HepG2 (cell line): Measurements from ENCODE around the gene RPS2. TPM values are rescaled to one million over a fixed set of nuclear protein-coding genes. Genes with fewer than 3 reads are reported as not detected.
A peak's percentile ranks its signal among the peaks of the same experiment; 100 is the strongest.

Experiments used
- ARNT2 ChIP-seq: sonication (generic); formaldehyde crosslinking; IDR thresholded peaks from 2 replicates; pipeline ENCODE4 v1.8.0; 2022; ENCODE audit warnings: mild to moderate bottlenecking, low read depth, missing genetic modification reagents, moderate library complexity
- BCL6 ChIP-seq: IDR thresholded peaks from 2 replicates; pipeline ENCODE4 v1.6.1; 2016; ENCODE audit warnings: missing genetic modification reagents, missing compliant biosample characterization
- HNRNPL ChIP-seq: fragments of 200-400 bp; formaldehyde crosslinking; IDR thresholded peaks from 2 replicates; pipeline ENCODE4 v1.6.1; 2017; ENCODE audit warnings: mild to moderate bottlenecking, low read depth, low read length
- KLF11 ChIP-seq: IDR thresholded peaks from 2 replicates; pipeline ENCODE4 v1.6.1; 2016; ENCODE audit warnings: missing compliant biosample characterization
- KLF12 ChIP-seq: sonication (generic); formaldehyde crosslinking; IDR thresholded peaks from 2 replicates; pipeline ENCODE4 v1.4.0; 2020; ENCODE audit warnings: missing genetic modification reagents, borderline replicate concordance
- MTA3 ChIP-seq: sonication (generic); formaldehyde crosslinking; IDR thresholded peaks from 2 replicates; pipeline ENCODE4 v1.4.0; 2020; ENCODE audit warnings: missing genetic modification reagents
- PBX2 ChIP-seq: IDR thresholded peaks from 2 replicates; pipeline ENCODE4 v1.6.1; 2016; ENCODE audit warnings: control low read depth
- SAP130 ChIP-seq: IDR thresholded peaks from 2 replicates; pipeline ENCODE4 v1.6.1; 2016; ENCODE audit warnings: low read depth
- SETDB1 ChIP-seq: sonication (generic); formaldehyde crosslinking; IDR thresholded peaks from 2 replicates; pipeline ENCODE4 v1.5.1; 2020; ENCODE audit warnings: missing genetic modification reagents, mild to moderate bottlenecking, borderline replicate concordance
- ZBTB40 ChIP-seq, 2 experiments: fragments of 450-650 bp in 1 of 2; sonication (generic) in 1 of 2; formaldehyde crosslinking in 1 of 2; IDR thresholded peaks; 2 replicates each; pipeline versions ENCODE4 v1.6.1 to v1.8.0; 2016 to 2022; ENCODE audit warnings: antibody characterized with exemption in 1 of 2, mild to moderate bottlenecking in 1 of 2, missing genetic modification reagents in 1 of 2
- ZFP82 ChIP-seq: sonication (generic); formaldehyde crosslinking; IDR thresholded peaks from 2 replicates; pipeline ENCODE4 v1.5.1; 2020; ENCODE audit warnings: mild to moderate bottlenecking, missing genetic modification reagents, borderline replicate concordance
- ZNF512 ChIP-seq: sonication (generic); formaldehyde crosslinking; IDR thresholded peaks from 2 replicates; pipeline ENCODE4 v1.4.0; 2020; ENCODE audit warnings: mild to moderate bottlenecking, missing genetic modification reagents
- polyA plus RNA-seq, 8 experiments: library from polyadenylated mRNA; depleted of rRNA in 3 of 8; stranded (reverse) in 7 of 8; unstranded in 1 of 8; fragments of >200 nt; fragmentation: Illumina TruSeq in 4 of 8; extraction: Trizol in 4 of 8; gene quantifications; 2 replicates each; pipeline versions ENCODE4 v1.2.1 to v1.2.3, GENCODE V29; 2011 to 2016; ENCODE audit warnings: low read depth in 4 of 8, missing spikeins in 1 of 8, mixed read lengths in 1 of 8; ENCODE audit not compliant: insufficient read depth in 1 of 8
- total RNA-seq, 5 experiments: library from RNA; depleted of rRNA; stranded (reverse); fragments of >200 nt; fragmentation: Illumina TruSeq; extraction: Trizol; gene quantifications; 2 replicates each; pipeline ENCODE4 v1.2.3, GENCODE V29; 2016; ENCODE audit warnings: low read depth in 1 of 5

The RPS2 gene
- total and polyA plus RNA-seq, 2 of the 13 experiments (the other 11 are each of a cell fraction or from before 2014, with no cell fraction given): 1,908 to 4,514 TPM

GRCh38 chr16:1946495-1947368 lies 17.9 kb downstream of the RPS2 start (continued):
- TF ChIP-seq ARNT2 (CRISPR knock-in tag) (no peak), MTA3 (CRISPR knock-in tag) (no peak), SAP130 (CRISPR knock-in tag) (0 out of 2 replicates have a peak, but pooled peaks have one; percentile 14), HNRNPL (peak; percentile 90), ZNF512 (CRISPR knock-in tag) (no peak), ZBTB40 (IDR thresholded peaks at IDR 0.05) (no peak), ZBTB40 (CRISPR knock-in tag; IDR thresholded peaks at IDR 0.05) (no peak), KLF12 (CRISPR knock-in tag) (no peak), ZFP82 (CRISPR knock-in tag) (no peak), KLF11 (CRISPR knock-in tag) (no peak), SETDB1 (CRISPR knock-in tag) (no peak), BCL6 (no peak), PBX2 (CRISPR knock-in tag) (no peak)
